HepG2 (cell line): Measurements from ENCODE around the gene ERBB4. TPM values are rescaled to one million over a fixed set of nuclear protein-coding genes. Genes with fewer than 3 reads are reported as not detected.

Experiments used
- ATAC-seq: fragments of 200-7000 bp; cut with Tn5 transposase; 3 replicates; pipeline ENCODE4 v1.9.1; 2020; ENCODE audit warnings: mild to moderate bottlenecking, moderate library complexity
- BruUV-seq: library from RNA; stranded (reverse); fragments of 400-500 nt; replicated peaks from 2 replicates; lab custom pipeline; 2021; lab: Mats Ljungman, UMichigan
- CTCF ChIA-PET: fragments of 300-600 bp; formaldehyde crosslinking; extraction: SDS; loops from one replicate; lab custom pipeline; 2021; ENCODE audit warnings: low total read pairs, inconsistent platforms, low intra/inter-chr PET ratio; lab: Yijun Ruan, JAX
- POLR2A ChIA-PET: fragments of 350-600 bp; sonication (Branson Sonifier 250); formaldehyde crosslinking; loops from one replicate; lab custom pipeline; 2020; ENCODE audit warnings: antibody characterized with exemption, inconsistent platforms; lab: Yijun Ruan, JAX
- DNase-seq: peaks from one replicate; pipeline ENCODE4 v3.0.0-alpha.2; 2015; ENCODE audit warnings: low spot score
- FAIRE-seq: peaks from 3 replicates; lab custom pipeline; 2011; peaks lifted over from hg19 to GRCh38; lab: Jason Lieb, UNC
- H2AFZ ChIP-seq: one replicate; pipeline ENCODE4 v1.6.1; 2011; ENCODE audit warnings: low read length, inconsistent platforms
- H3K27ac ChIP-seq: fragments of 300-600 bp; 3 replicates; pipeline ENCODE4 v1.8.0; 2011; ENCODE audit warnings: mixed run types, mild to moderate bottlenecking, mixed read lengths, low read length, inconsistent platforms; ENCODE audit not compliant: insufficient read depth; ENCODE audit errors: extremely low read length
- H3K27me3 ChIP-seq, 2 experiments: fragments of 200-600 bp in 1 of 2; 2 replicates in 1 of 2; 3 replicates in 1 of 2; pipeline versions ENCODE4 v1.6.0 to v1.8.0; 2011; ENCODE audit warnings: low read length in 2 of 2, mild to moderate bottlenecking in 2 of 2, moderate library complexity in 2 of 2, inconsistent platforms in 1 of 2; ENCODE audit not compliant: insufficient read depth in 2 of 2, control insufficient read depth in 1 of 2
- H3K36me3 ChIP-seq, 2 experiments: fragments of 200-600 bp in 1 of 2; replicated peaks in 1 of 2; 2 replicates in 1 of 2; 3 replicates in 1 of 2; pipeline versions ENCODE4 v1.5.1 to v1.8.0; 2011; ENCODE audit warnings: low read length in 2 of 2, inconsistent platforms in 1 of 2; ENCODE audit not compliant: insufficient read depth in 2 of 2, control insufficient read depth in 1 of 2
- H3K4me1 ChIP-seq: 2 replicates; pipeline ENCODE4 v1.5.1; 2012; ENCODE audit warnings: low read length, inconsistent platforms; ENCODE audit not compliant: insufficient read depth
- H3K4me2 ChIP-seq: 2 replicates; pipeline ENCODE4 v1.6.0; 2011; ENCODE audit warnings: low read depth, low read length, inconsistent platforms
- H3K4me3 ChIP-seq, 3 experiments: fragments of 200-600 bp in 1 of 3; sonication (generic), shearing (Covaris generic) in 1 of 3; replicated peaks in 1 of 3; 2 replicates each; pipeline ENCODE4 v1.5.1; 2011 to 2016; ENCODE audit warnings: low read length in 3 of 3, inconsistent platforms in 2 of 3, low read depth in 2 of 3, mild to moderate bottlenecking in 2 of 3, control low read depth in 1 of 3, mixed read lengths in 1 of 3; ENCODE audit not compliant: insufficient read depth in 1 of 3
- H3K79me2 ChIP-seq: one replicate; pipeline ENCODE4 v1.6.1; 2011; ENCODE audit warnings: low read length, inconsistent platforms; ENCODE audit not compliant: insufficient read depth
- H3K9ac ChIP-seq: 2 replicates; pipeline ENCODE4 v1.6.0; 2011; ENCODE audit warnings: mild to moderate bottlenecking, low read depth, low read length, inconsistent platforms; ENCODE audit not compliant: insufficient read depth
- H3K9me3 ChIP-seq: 2 replicates; pipeline ENCODE4 v1.5.1; 2012; ENCODE audit warnings: mild to moderate bottlenecking, low read length
- H4K20me1 ChIP-seq: 2 replicates; pipeline ENCODE4 v1.6.0; 2011; ENCODE audit warnings: inconsistent platforms, mild to moderate bottlenecking, low read length, moderate library complexity; ENCODE audit not compliant: insufficient read depth
- MAFF ChIP-seq: IDR thresholded peaks from 2 replicates; pipeline ENCODE4 v1.6.1; 2011; ENCODE audit warnings: low read depth, low read length, improper control_type of control experiment
- MAFK ChIP-seq, 2 experiments: IDR thresholded peaks in 1 of 2; conservative IDR thresholded peaks in 1 of 2; 2 replicates each; pipeline ENCODE4 v1.6.1; 2011; ENCODE audit warnings: improper control_type of control experiment in 2 of 2, low read length in 2 of 2
- PPARG ChIP-seq: conservative IDR thresholded peaks from 2 replicates; pipeline ENCODE4 v1.6.1; 2016; ENCODE audit warnings: missing biosample characterization, missing genetic modification reagents
- TFDP2 ChIP-seq: sonication (generic); formaldehyde crosslinking; IDR thresholded peaks from 2 replicates; pipeline ENCODE4 v1.4.0; 2020; ENCODE audit warnings: missing genetic modification reagents
- TRAFD1 ChIP-seq: sonication (generic); formaldehyde crosslinking; IDR thresholded peaks from 2 replicates; pipeline ENCODE4 v1.5.1; 2020; ENCODE audit warnings: missing genetic modification reagents, mild to moderate bottlenecking, borderline replicate concordance
- ZFP36L1 ChIP-seq: sonication (generic); formaldehyde crosslinking; IDR thresholded peaks from 2 replicates; pipeline ENCODE4 v1.8.0; 2022; ENCODE audit warnings: mild to moderate bottlenecking, missing genetic modification reagents, moderate library complexity
- ZFP36L2 ChIP-seq: sonication (generic); formaldehyde crosslinking; IDR thresholded peaks from 2 replicates; pipeline ENCODE4 v1.4.0; 2020; ENCODE audit warnings: missing genetic modification reagents
- WGBS: methylation state at CpG from one replicate; pipeline ENCODE4 v1.1.6; 2017; ENCODE audit warnings: low lambda C conversion rate; 5-methylcytosine and 5-hydroxymethylcytosine counted together
- in situ Hi-C: cut with HindIII; loops from 2 replicates; pipeline ENCODE4 v1.10.0; 2017; ENCODE audit warnings: low pct_unique_long_range_greater_than_20kb; ENCODE audit not compliant: extremely low pct_ligation_motif_present
- intact Hi-C: fragments of 100-400 bp; cut with micrococcal nuclease; formaldehyde crosslinking; loops from one replicate; pipeline ENCODE4 v1.10.0; 2022; ENCODE audit not compliant: unreplicated experiment
- polyA plus RNA-seq, 8 experiments: library from polyadenylated mRNA; depleted of rRNA in 3 of 8; stranded (reverse) in 7 of 8; unstranded in 1 of 8; fragments of >200 nt; fragmentation: Illumina TruSeq in 4 of 8; extraction: Trizol in 4 of 8; gene quantifications; 2 replicates each; pipeline versions ENCODE4 v1.2.1 to v1.2.3, GENCODE V29; 2011 to 2016; ENCODE audit warnings: low read depth in 4 of 8, missing spikeins in 1 of 8, mixed read lengths in 1 of 8; ENCODE audit not compliant: insufficient read depth in 1 of 8
- total RNA-seq, 5 experiments: library from RNA; depleted of rRNA; stranded (reverse); fragments of >200 nt; fragmentation: Illumina TruSeq; extraction: Trizol; gene quantifications; 2 replicates each; pipeline ENCODE4 v1.2.3, GENCODE V29; 2016; ENCODE audit warnings: low read depth in 1 of 5

ERBB4 gene
- total and polyA plus RNA-seq, 2 of the 13 experiments (the other 11 are each of a cell fraction or from before 2014, with no cell fraction given), result not detected

GRCh38 chr2:211833582-211834279, 704.9 kb downstream of the ERBB4 start:
- ATAC-seq, result no peak
- ChIA-PET CTCF (no interaction called here), POLR2A (no interaction called here)
- TF ChIP-seq ZFP36L2 (CRISPR knock-in tag) (no peak), PPARG (CRISPR knock-in tag) (no peak), ZFP36L1 (CRISPR knock-in tag) (no peak)
- Histone ChIP-seq H3K9me3 (no peaks in the 10 kb centered on the region), H3K9ac (no peak overlapping the region), H3K36me3 (no peaks in the 10 kb centered on the region), H3K79me2 (no peaks in the 10 kb centered on the region), H3K27me3 (no peaks in the 10 kb centered on the region), H3K4me2 (no peak overlapping the region), H2AFZ (no peak overlapping the region), H3K27ac (no peak overlapping the region), H3K4me3 (no peak overlapping the region), H3K4me1 (no peaks in the 10 kb centered on the region), H4K20me1 (no peaks in the 10 kb centered on the region)
- no peak for DNase-seq
- no TSS peak for BruUV-seq
- 1% methylated on average over 4 of the region's 4 CpGs for WGBS
- no peak for FAIRE-seq
- intact Hi-C loops (no loop called here), in situ Hi-C loops (no loop called here)

GRCh38 chr2:211829725-211830124, 708.9 kb downstream of the ERBB4 start:
- POLR2A ChIA-PET, result no interaction called here
- CTCF ChIA-PET, result no interaction called here
- Histone ChIP-seq H3K27ac (no peak overlapping the region), H4K20me1 (no peaks in the 10 kb centered on the region), H3K79me2 (no peaks in the 10 kb centered on the region), H3K4me1 (no peaks in the 10 kb centered on the region), H3K4me3 (no peak overlapping the region), H3K9ac (no peak overlapping the region), H2AFZ (no peak overlapping the region), H3K36me3 (no peaks in the 10 kb centered on the region), H3K4me2 (no peak overlapping the region), H3K27me3 (no peaks in the 10 kb centered on the region), H3K9me3 (no peaks in the 10 kb centered on the region)
- ATAC-seq (no peak), DNase-seq (no peak), FAIRE-seq (no peak)
- in situ Hi-C loops (no loop called here), intact Hi-C loops (no loop called here)
- TF ChIP-seq MAFK (conservative IDR thresholded peaks at IDR 0.05 in 1 of 2, IDR thresholded peaks at IDR 0.05 in 1 of 2; ENCODE audit: low read length in 2 of 2) (peak; percentile 55 to 70), TRAFD1 (CRISPR knock-in tag) (no peak), TFDP2 (CRISPR knock-in tag) (no peak), MAFF (peak; percentile 64)
- 11% methylated on average over 3 of the region's 3 CpGs for WGBS
- no TSS peak for BruUV-seq
